Measurements from ENCODE around the gene SMIM24.

Gene SMIM24

DNA sequence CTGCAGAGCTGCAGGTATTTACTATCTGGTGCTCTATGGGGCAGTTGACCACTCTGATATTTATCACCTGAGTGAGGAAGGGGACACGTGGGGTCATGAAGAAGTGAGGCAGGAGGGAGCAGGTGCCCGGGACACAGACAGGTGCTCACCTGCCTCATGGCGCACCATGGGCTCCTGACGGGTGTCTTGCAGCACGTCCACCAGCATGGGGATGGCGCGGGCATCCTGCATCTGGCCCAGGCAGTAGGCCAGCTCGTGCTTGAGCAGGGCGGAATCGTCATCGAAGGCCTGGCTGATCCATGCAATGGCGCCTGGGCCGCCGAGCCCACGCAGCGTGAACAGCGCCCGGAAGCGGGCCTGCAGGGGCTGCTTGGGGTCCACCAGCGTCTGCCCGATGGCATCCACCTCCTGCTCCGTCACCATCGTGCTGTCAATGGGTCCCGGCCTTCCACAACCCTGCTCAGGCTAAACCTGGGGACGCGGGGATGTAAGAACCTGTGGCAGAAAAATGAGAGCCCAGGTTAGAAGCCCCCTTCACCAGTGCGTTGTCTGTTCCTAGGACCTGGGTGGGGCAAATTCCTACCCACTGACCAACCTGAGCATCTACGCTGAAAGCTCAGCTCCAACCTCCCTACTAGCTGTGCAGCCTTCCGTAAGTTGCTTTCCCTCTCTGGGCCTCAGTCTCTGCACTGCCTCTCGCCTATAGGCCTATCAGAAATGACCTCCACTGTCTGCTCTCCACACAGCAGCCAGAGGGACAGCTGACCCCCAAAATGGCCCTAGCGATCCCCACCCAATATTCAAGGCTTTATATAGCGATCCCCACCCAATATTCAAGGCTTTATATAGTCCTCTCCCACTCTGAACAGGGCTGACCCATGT, 16.3 kb upstream of the SMIM24 start:
- DNase-seq (ENCODE audit: low read depth), result no peak
- TF ChIP-seq, protein P1, sequence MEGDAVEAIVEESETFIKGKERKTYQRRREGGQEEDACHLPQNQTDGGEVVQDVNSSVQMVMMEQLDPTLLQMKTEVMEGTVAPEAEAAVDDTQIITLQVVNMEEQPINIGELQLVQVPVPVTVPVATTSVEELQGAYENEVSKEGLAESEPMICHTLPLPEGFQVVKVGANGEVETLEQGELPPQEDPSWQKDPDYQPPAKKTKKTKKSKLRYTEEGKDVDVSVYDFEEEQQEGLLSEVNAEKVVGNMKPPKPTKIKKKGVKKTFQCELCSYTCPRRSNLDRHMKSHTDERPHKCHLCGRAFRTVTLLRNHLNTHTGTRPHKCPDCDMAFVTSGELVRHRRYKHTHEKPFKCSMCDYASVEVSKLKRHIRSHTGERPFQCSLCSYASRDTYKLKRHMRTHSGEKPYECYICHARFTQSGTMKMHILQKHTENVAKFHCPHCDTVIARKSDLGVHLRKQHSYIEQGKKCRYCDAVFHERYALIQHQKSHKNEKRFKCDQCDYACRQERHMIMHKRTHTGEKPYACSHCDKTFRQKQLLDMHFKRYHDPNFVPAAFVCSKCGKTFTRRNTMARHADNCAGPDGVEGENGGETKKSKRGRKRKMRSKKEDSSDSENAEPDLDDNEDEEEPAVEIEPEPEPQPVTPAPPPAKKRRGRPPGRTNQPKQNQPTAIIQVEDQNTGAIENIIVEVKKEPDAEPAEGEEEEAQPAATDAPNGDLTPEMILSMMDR (IDR thresholded peaks at IDR 0.05; ENCODE audit: insufficient read depth, low read depth, low read length, missing control alignments), result no peak
- H3K4me3 ChIP-seq (ENCODE audit: low read depth, low read length), result no peak overlapping the region

GRCh38 chr19:3494559-3494958, 14.2 kb upstream of the SMIM24 start:
- no peak for DNase-seq (ENCODE audit: low read depth)
- TF ChIP-seq, protein P1 (IDR thresholded peaks at IDR 0.05; ENCODE audit: insufficient read depth, low read depth, low read length, missing control alignments), result no peak
- H3K4me3 ChIP-seq (ENCODE audit: low read depth, low read length), result no peak overlapping the region

- DNase-seq (ENCODE audit: low read depth), result peak; percentile 23
- TF ChIP-seq, protein P1 (IDR thresholded peaks at IDR 0.05; ENCODE audit: insufficient read depth, low read depth, low read length, missing control alignments), result no peak
These were observed 13.7 kb upstream of the SMIM24 start for GRCh38 chr19:3494051-3494450.

GRCh38 chr19:3493651-3494050, 13.3 kb upstream of the SMIM24 start:
- no peak overlapping the region for H3K4me3 ChIP-seq (ENCODE audit: low read depth, low read length)
- DNase-seq (ENCODE audit: low read depth), result no peak

More at GRCh38 chr19:3494051-3494450, 13.7 kb upstream of the SMIM24 start:
- H3K4me3 ChIP-seq (ENCODE audit: low read depth, low read length), result no peak overlapping the region

GRCh38 chr19:3492919-3493318, 12.6 kb upstream of the SMIM24 start:
- no peak for DNase-seq (ENCODE audit: low read depth)
- TF ChIP-seq, protein P1 (IDR thresholded peaks at IDR 0.05; ENCODE audit: insufficient read depth, low read depth, low read length, missing control alignments), result no peak
- no peak overlapping the region for H3K4me3 ChIP-seq (ENCODE audit: low read depth, low read length)

More at GRCh38 chr19:3493651-3494050, 13.3 kb upstream of the SMIM24 start:
- TF ChIP-seq, protein P1 (IDR thresholded peaks at IDR 0.05; ENCODE audit: insufficient read depth, low read depth, low read length, missing control alignments), result no peak

DNA sequence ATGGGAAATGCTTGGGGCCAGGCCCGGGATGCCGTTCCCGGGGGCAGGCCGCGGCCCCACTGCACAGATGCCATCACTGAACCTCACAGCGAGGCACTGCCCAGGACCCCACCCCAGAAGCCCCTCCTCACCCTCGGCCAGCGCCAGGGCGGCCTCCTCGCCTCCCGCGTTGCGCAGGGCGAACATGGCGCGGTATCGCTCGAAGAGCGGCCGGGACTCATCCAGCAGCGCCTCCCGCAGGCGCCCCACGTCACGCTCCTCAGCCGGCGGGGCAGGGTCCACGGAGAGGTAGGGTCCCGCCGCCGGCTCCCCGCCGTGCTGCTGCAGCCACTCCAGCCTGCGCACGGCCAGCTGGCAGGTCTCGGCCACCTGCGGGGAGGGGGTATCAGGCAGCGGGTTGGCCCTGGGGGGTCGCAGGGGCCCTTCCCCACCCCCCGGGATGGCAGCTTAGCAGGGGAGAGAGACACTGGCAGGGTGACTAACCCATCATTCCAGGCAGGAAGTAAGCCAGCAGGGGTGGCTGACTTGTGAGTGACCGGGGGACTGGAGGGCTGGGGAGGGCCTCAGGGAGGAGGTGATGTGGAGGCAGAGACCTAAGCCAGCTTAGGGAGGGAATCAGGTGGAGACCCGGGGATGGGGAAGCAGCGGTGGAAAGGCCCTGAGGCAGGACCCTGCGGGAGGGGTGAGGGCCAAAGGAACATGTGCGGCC, 12.0 kb upstream of the SMIM24 start:
- no peak for DNase-seq (ENCODE audit: low read depth)
- no peak overlapping the region for H3K4me3 ChIP-seq (ENCODE audit: low read depth, low read length)
- TF ChIP-seq, protein P1 (IDR thresholded peaks at IDR 0.05; ENCODE audit: insufficient read depth, low read depth, low read length, missing control alignments), result no peak

Data from GM12865 (cell line).